ENCODE measurements around the gene PLA2G4B. TPM values are rescaled to one million over a fixed set of nuclear protein-coding genes. Genes with fewer than 3 reads are reported as not detected.
A peak's percentile ranks its signal among the peaks of the same experiment; 100 is the strongest.
"Not testable (repeated sequence)": the region's sequence is repeated elsewhere in the genome, so short reads cannot be mapped to it uniquely, and the experiment has no call there.

The PLA2G4B gene
- total RNA-seq, 1 donor from 2014 or later: 8.2 TPM

DNA sequence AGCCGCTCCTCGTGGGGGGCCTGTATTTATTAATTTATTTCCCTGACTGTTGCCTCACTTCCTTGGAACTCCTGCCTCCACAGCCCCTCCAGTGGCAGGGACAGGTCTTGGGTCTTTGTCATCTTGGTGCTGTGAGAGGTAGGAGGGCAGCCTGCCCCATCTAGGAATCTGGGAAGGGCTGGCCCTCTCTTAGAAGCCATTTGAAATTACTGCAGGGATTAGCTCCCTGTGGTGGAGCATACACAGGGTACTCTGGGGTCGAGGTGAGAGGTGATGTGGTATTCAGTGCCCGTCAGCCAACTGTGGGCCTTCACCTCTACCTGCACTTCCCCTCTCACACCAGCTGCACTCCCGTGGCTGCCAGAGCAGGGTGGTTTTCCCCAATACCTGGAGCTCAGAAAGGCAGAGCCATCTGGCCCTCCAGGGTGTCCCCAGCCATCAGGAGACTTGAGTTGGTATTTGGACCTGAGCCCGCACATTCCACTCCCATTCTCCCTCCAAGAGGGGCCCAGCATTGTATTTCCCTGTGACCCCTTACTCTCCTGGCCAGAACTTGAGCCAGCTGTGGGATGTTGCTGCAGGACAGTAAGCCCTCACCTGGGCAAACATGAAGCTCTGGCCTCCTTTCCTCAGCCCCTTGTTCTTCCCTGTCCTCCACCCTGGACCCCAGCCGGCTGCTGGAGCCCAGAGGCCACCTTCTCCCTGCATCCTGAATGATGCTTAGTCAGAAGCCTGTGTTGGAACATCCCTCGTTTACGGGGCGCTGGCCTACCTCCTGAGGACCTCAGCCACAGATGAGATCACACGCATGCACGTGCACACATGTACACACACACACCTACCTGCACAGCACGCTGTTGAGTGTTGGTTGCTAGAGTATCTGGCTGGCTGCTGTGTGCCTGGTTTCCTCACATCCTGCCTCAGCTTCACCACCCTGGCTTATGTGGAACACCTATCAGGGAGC lies 12.8 kb upstream of the PLA2G4B start:
- DNase-seq (ENCODE audit: low read depth): peak; percentile 32
- H3K4me3 ChIP-seq (ENCODE audit: low read depth, low read length): no peak overlapping the region
- peaks cover 42% of the 10 kb centered on the region for H3K36me3 ChIP-seq (ENCODE audit: control insufficient read depth, insufficient read depth, low read length)
- H3K27me3 ChIP-seq (ENCODE audit: control insufficient read depth, insufficient read depth, low read length): no peaks in the 10 kb centered on the region
- FAIRE-seq: peak; percentile 73
- TF ChIP-seq, protein P1, sequence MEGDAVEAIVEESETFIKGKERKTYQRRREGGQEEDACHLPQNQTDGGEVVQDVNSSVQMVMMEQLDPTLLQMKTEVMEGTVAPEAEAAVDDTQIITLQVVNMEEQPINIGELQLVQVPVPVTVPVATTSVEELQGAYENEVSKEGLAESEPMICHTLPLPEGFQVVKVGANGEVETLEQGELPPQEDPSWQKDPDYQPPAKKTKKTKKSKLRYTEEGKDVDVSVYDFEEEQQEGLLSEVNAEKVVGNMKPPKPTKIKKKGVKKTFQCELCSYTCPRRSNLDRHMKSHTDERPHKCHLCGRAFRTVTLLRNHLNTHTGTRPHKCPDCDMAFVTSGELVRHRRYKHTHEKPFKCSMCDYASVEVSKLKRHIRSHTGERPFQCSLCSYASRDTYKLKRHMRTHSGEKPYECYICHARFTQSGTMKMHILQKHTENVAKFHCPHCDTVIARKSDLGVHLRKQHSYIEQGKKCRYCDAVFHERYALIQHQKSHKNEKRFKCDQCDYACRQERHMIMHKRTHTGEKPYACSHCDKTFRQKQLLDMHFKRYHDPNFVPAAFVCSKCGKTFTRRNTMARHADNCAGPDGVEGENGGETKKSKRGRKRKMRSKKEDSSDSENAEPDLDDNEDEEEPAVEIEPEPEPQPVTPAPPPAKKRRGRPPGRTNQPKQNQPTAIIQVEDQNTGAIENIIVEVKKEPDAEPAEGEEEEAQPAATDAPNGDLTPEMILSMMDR (IDR thresholded peaks at IDR 0.05; ENCODE audit: insufficient read depth, low read length, severe bottlenecking): no peak

- H3K27me3 ChIP-seq (ENCODE audit: control insufficient read depth, insufficient read depth, low read length): no peaks in the 10 kb centered on the region
- H3K4me3 ChIP-seq (ENCODE audit: low read depth, low read length): peak overlapping the region; percentile 94
- DNase-seq (ENCODE audit: low read depth): peak; percentile 25
- peaks cover 34% of the 10 kb centered on the region for H3K36me3 ChIP-seq (ENCODE audit: control insufficient read depth, insufficient read depth, low read length)
- TF ChIP-seq, protein P1 (IDR thresholded peaks at IDR 0.05; ENCODE audit: insufficient read depth, low read length, severe bottlenecking): no peak
- no peak for FAIRE-seq
Measured at GRCh38 chr15:41827290-41827879, 11.3 kb upstream of the PLA2G4B start.

DNA sequence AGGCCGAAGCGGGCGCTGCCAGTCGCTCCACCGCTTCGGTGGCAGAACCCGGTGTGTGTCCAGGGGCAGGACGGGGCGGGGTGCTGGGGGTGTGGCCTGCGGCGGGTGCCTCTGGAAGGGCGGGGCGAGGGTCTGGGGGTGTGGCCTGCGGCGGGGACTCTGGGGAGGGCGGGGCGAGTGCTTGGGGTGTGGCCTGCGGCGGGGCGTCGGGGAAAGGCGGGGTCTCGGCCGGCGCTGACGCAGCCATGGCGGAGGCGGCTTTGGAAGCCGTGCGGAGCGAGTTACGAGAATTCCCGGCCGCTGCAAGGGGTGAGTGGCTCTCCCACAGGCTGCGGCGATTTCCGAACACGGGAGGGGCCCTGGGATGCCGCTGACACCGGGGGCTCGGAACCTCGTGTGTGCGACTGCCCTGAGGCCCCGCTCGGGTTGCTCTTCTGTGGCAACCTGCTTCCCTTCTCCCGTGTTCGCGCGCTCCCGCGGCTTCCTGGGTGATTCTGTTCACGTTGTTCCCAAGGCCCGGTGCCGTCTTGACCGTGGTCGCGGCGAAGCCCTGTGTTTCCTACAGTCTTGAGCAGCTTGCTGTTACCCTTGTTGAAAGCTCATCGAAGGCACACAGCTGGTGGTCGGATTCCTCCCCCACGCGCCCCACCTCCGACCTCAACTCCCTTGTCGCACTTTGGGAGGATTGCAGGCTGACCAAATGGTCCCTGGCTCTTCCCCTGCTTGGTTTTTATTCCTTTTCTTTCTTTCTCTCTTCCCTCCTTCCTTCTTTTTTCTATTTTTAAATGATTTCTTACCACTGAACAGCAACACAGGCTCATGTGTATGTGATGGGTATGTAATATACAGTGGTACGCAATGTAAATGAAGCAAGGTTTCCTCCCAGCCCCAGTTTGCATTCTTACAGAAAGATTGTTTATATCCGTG lies 10.5 kb upstream of the PLA2G4B start, which contains the start of gene JMJD7:
Gene JMJD7, plus strand, starts transcription at position 213 of the 927 bp plus-strand sequence. Its CDS starts 33 bp downstream, at position 246.
- Histone ChIP-seq H3K36me3 (ENCODE audit: control insufficient read depth, insufficient read depth, low read length) (peaks cover 27% of the 10 kb centered on the region), H3K27me3 (ENCODE audit: control insufficient read depth, insufficient read depth, low read length) (no peaks in the 10 kb centered on the region), H3K4me3 (ENCODE audit: low read depth, low read length) (peak within 1 kb of the TSS; percentile 94)
- peak; percentile 68 for DNase-seq (ENCODE audit: low read depth)
- no peak for FAIRE-seq
- TF ChIP-seq, protein P1 (IDR thresholded peaks at IDR 0.05; ENCODE audit: insufficient read depth, low read length, severe bottlenecking): no peak

DNA sequence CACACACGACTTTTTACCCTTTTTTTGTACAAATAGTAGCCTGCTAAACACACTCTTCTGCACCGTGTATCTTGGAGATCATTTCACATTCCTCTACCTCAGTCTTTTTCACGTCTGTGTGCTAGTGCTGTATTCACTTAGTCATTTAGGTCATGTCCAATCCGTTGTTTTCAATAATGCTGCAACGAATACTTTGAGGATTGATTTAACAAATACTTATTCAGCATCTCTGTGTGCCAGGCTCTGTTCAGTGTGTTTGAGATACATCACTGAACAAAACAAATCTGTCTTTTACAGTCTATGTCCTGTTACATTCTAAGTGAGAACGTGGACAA lies 9.9 kb upstream of the PLA2G4B start:
- FAIRE-seq (no peak), DNase-seq (ENCODE audit: low read depth) (peak; percentile 40)
- peaks cover 21% of the 10 kb centered on the region for H3K36me3 ChIP-seq (ENCODE audit: control insufficient read depth, insufficient read depth, low read length)
- TF ChIP-seq, protein P1 (IDR thresholded peaks at IDR 0.05; ENCODE audit: insufficient read depth, low read length, severe bottlenecking): no peak
- peak overlapping the region; percentile 94 for H3K4me3 ChIP-seq (ENCODE audit: low read depth, low read length)
- no peaks in the 10 kb centered on the region for H3K27me3 ChIP-seq (ENCODE audit: control insufficient read depth, insufficient read depth, low read length)

GRCh38 chr15:41829959-41830646 lies 8.5 kb upstream of the PLA2G4B start:
- DNase-seq (ENCODE audit: low read depth) (peak; percentile 68), FAIRE-seq (no peak)
- no peaks in the 10 kb centered on the region for H3K27me3 ChIP-seq (ENCODE audit: control insufficient read depth, insufficient read depth, low read length)
- H3K36me3 ChIP-seq (ENCODE audit: control insufficient read depth, insufficient read depth, low read length): peaks cover 15% of the 10 kb centered on the region
- no peak overlapping the region for H3K4me3 ChIP-seq (ENCODE audit: low read depth, low read length)
- TF ChIP-seq, protein P1 (IDR thresholded peaks at IDR 0.05; ENCODE audit: insufficient read depth, low read length, severe bottlenecking): no peak

DNA sequence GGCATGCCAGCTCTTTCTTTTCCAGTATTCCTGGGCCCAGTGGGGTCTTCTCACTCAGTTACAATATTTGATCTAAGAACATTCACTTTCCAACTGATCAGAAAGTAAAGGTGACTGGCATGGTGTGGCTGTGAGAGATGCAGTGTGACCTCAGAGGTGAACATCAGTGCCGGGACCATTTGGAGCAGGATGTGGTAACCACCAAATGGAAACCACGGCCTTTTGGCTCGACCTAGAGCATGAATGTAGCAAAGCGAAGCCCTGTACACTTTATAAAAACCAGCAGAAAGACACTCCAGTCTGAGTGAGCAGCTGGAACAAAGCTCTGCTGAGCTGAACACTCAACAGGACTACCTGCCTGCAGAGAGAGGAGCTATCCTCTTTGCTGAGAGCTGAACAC lies 7.4 kb upstream of the PLA2G4B start:
- DNase-seq (ENCODE audit: low read depth): not testable (repeated sequence)

More for the DNA sequence above, 7.4 kb upstream of the PLA2G4B start:
- FAIRE-seq; H3K4me3 ChIP-seq (ENCODE audit: low read depth, low read length); H3K27me3 ChIP-seq (ENCODE audit: control insufficient read depth, insufficient read depth, low read length): not testable (repeated sequence)
- H3K36me3 ChIP-seq (ENCODE audit: control insufficient read depth, insufficient read depth, low read length): peaks cover 16% of the 10 kb centered on the region
